Endothelial cell of umbilical vein (primary cell): ENCODE results near the gene PSMD13. TPM values are rescaled to one million over a fixed set of nuclear protein-coding genes. Genes with fewer than 3 reads are reported as not detected.

Source experiments
- BruUV-seq: library from RNA; stranded (reverse); fragments of 400-500 nt; replicated peaks from 2 replicates; lab custom pipeline; 2021; lab: Mats Ljungman, UMichigan
- CTCF ChIA-PET: fragments of 300-600, 350-600 bp; sonication (Branson Sonifier 250); formaldehyde crosslinking; loops from one replicate; lab custom pipeline; 2021; ENCODE audit warnings: antibody characterized with exemption, inconsistent platforms; lab: Charles Lee
- POLR2A ChIA-PET: fragments of 300-600, 350-600 bp; sonication (Branson Sonifier 250); formaldehyde crosslinking; loops from one replicate; lab custom pipeline; 2021; ENCODE audit warnings: antibody characterized with exemption, inconsistent platforms; lab: Charles Lee
- DNase-seq: peaks from one replicate; pipeline ENCODE4 v3.0.0-alpha.2; 2011; ENCODE audit warnings: low read depth, low spot score
- FAIRE-seq: peaks from 2 replicates; lab custom pipeline; 2011; peaks lifted over from hg19 to GRCh38; lab: Jason Lieb, UNC
- H2AFZ ChIP-seq: 2 replicates; pipeline ENCODE4 v1.6.0; 2012; ENCODE audit warnings: low read depth, low read length, control low read depth, inconsistent platforms
- H3K27ac ChIP-seq: 2 replicates; pipeline ENCODE4 v1.5.1; 2011; ENCODE audit warnings: low read depth, mild to moderate bottlenecking, control low read depth, low read length, moderate library complexity; ENCODE audit not compliant: insufficient read depth
- H3K27me3 ChIP-seq, 2 experiments: 2 replicates each; pipeline versions ENCODE4 v1.6.0 to v1.6.1; 2011; ENCODE audit warnings: low read length in 2 of 2, mixed read lengths in 1 of 2; ENCODE audit not compliant: control insufficient read depth in 2 of 2, insufficient read depth in 2 of 2
- H3K36me3 ChIP-seq, 2 experiments: 2 replicates in 1 of 2; 3 replicates in 1 of 2; pipeline ENCODE4 v1.5.1; 2011; ENCODE audit warnings: low read length in 2 of 2, mild to moderate bottlenecking in 1 of 2, moderate library complexity in 1 of 2; ENCODE audit not compliant: control insufficient read depth in 2 of 2, insufficient read depth in 2 of 2; ENCODE audit errors: extremely low read depth in 1 of 2
- H3K4me1 ChIP-seq: 3 replicates; pipeline ENCODE4 v1.5.1; 2011; ENCODE audit warnings: mild to moderate bottlenecking, low read length; ENCODE audit not compliant: control insufficient read depth, insufficient read depth; ENCODE audit errors: extremely low read depth
- H3K4me2 ChIP-seq: 2 replicates; pipeline ENCODE4 v1.6.1; 2011; ENCODE audit warnings: low read length, control low read depth, mixed read lengths; ENCODE audit not compliant: insufficient read depth
- H3K4me3 ChIP-seq, 3 experiments: fragments of 200-600 bp in 1 of 3; sonication (generic), shearing (Covaris generic) in 1 of 3; replicated peaks in 1 of 3; 2 replicates each; pipeline ENCODE4 v1.5.1; 2011 to 2016; ENCODE audit warnings: control low read depth in 3 of 3, low read length in 3 of 3, mild to moderate bottlenecking in 2 of 3, inconsistent platforms in 1 of 3, low read depth in 1 of 3, moderate library complexity in 1 of 3; ENCODE audit not compliant: insufficient read depth in 1 of 3
- H3K79me2 ChIP-seq: 2 replicates; pipeline ENCODE4 v1.6.0; 2012; ENCODE audit warnings: low read length, inconsistent platforms; ENCODE audit not compliant: control insufficient read depth, insufficient read depth
- H3K9ac ChIP-seq: replicated peaks from 2 replicates; pipeline ENCODE3; 2011; ENCODE audit warnings: low read length, control low read depth; ENCODE audit not compliant: insufficient read depth; ENCODE audit errors: extremely low read depth
- H3K9me1 ChIP-seq: replicated peaks from 3 replicates; pipeline ENCODE4 v1.6.0; 2011; ENCODE audit warnings: mild to moderate bottlenecking, low read length; ENCODE audit not compliant: control insufficient read depth, insufficient read depth; ENCODE audit errors: extremely low read depth
- H3K9me3 ChIP-seq: replicated peaks from 2 replicates; pipeline ENCODE4 v1.5.1; 2012; ENCODE audit warnings: low read length, inconsistent platforms; ENCODE audit not compliant: control insufficient read depth, insufficient read depth
- H4K20me1 ChIP-seq: replicated peaks from 2 replicates; pipeline ENCODE3; 2011; ENCODE audit warnings: mild to moderate bottlenecking, low read length; ENCODE audit not compliant: control insufficient read depth, insufficient read depth; ENCODE audit errors: extremely low read depth
- EZH2 ChIP-seq: IDR thresholded peaks from 2 replicates; pipeline ENCODE4 v1.6.1; 2012; ENCODE audit warnings: borderline replicate concordance, low read depth, mild to moderate bottlenecking, moderate library complexity, low read length, inconsistent platforms; ENCODE audit not compliant: severe bottlenecking
- FOS ChIP-seq: IDR thresholded peaks from 2 replicates; pipeline ENCODE4 v1.6.1; 2011; ENCODE audit warnings: mild to moderate bottlenecking, low read length, moderate library complexity, borderline replicate concordance; ENCODE audit not compliant: insufficient read depth
- GATA2 ChIP-seq: IDR thresholded peaks from 2 replicates; pipeline ENCODE4 v1.7.0; 2011; ENCODE audit warnings: low read depth, mild to moderate bottlenecking, moderate library complexity, mixed read lengths, low read length; ENCODE audit not compliant: insufficient read length, insufficient read depth
- JUN ChIP-seq: IDR thresholded peaks from 2 replicates; pipeline ENCODE4 v1.6.1; 2011; ENCODE audit warnings: borderline replicate concordance, low read depth; ENCODE audit not compliant: insufficient read length, insufficient read depth
- MAX ChIP-seq: IDR thresholded peaks from 2 replicates; pipeline ENCODE4 v1.6.1; 2011; ENCODE audit not compliant: insufficient read depth, insufficient read length
- MYC ChIP-seq: IDR thresholded peaks from one replicate; pipeline ENCODE4 v1.6.1; 2011; ENCODE audit warnings: mild to moderate bottlenecking, low read depth, low read length
- POLR2A ChIP-seq: IDR thresholded peaks from 2 replicates; pipeline ENCODE4 v1.6.1; 2012; ENCODE audit warnings: low read depth, mild to moderate bottlenecking, control low read depth, low read length
- POLR2AphosphoS5 ChIP-seq: IDR thresholded peaks from 2 replicates; pipeline ENCODE4 v1.6.1; 2012; ENCODE audit warnings: low read depth, mild to moderate bottlenecking, control low read depth, low read length, moderate library complexity; ENCODE audit not compliant: insufficient read depth
- dilution Hi-C: fragments of 300-500 bp; cut with MboI; formaldehyde crosslinking; loops from one replicate; pipeline ENCODE4 v1.15.0; 2019; ENCODE audit warnings: low sequenced_read_pairs; ENCODE audit not compliant: extremely low pct_ligation_motif_present
- intact Hi-C: fragments of 100-400 bp; cut with micrococcal nuclease; formaldehyde crosslinking; loops from one replicate; pipeline ENCODE4 v1.10.0; 2022
- polyA plus RNA-seq, 4 experiments: library from polyadenylated mRNA; depleted of rRNA in 3 of 4; stranded (reverse) in 3 of 4; unstranded in 1 of 4; fragments of >200 nt; gene quantifications; 2 replicates each; pipeline versions ENCODE4 v1.2.1 to v1.2.3, GENCODE V29; 2011 to 2012; ENCODE audit warnings: missing spikeins in 1 of 4
- total RNA-seq: library from RNA; stranded (reverse); gene quantifications from 2 replicates; pipeline ENCODE4 v1.2.3, GENCODE V29; 2021
- TF ChIP-seq, protein P1 (sequence below), 2 donors: IDR thresholded peaks; 1 replicate in 1 of 2; 2 replicates in 1 of 2; pipeline ENCODE4 v1.5.1; 2011; ENCODE audit warnings: low read length in 2 of 2, mild to moderate bottlenecking in 2 of 2, moderate library complexity in 2 of 2, control low read depth in 1 of 2, inconsistent platforms in 1 of 2, low read depth in 1 of 2; ENCODE audit not compliant: insufficient read depth in 1 of 2; ENCODE audit errors: extremely low read depth in 1 of 2

PSMD13 gene
- total and polyA plus RNA-seq, 2 donors (not counting 3 experiments of a cell fraction or from before 2014, with no cell fraction given): 168 to 214 TPM

DNA sequence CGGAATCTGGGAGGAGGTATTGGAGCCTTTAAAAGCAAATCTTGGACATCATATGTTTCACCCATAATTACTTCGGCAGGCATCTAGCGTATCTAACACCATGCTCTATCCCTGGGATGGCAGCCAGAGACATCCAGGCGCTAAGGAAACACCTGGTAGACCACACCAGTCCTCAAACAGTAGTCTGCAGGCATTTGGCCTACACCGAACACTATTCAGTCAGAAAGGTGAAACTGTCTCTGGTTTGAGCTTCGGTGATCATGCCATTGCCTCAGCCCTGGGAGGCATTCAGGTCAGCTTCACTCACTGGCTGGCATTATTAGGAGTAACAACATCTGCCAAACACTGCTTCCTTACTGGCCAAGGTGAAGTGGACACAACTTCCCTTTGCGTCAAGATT is 12.4 kb upstream of the PSMD13 start:
- H3K4me3 ChIP-seq: no peak overlapping the region
- CTCF ChIA-PET: interaction anchor here (1.3 kb wide), 1 partner anchor 8 kb away, joined by 3 read pairs; no protein-coding TSS in a partner anchor
- TF ChIP-seq JUN (no peak), MYC (no peak), POLR2A (no peak), FOS (no peak), POLR2AphosphoS5 (no peak), GATA2 (no peak), MAX (no peak), EZH2 (no peak)
- TF ChIP-seq, protein P1, sequence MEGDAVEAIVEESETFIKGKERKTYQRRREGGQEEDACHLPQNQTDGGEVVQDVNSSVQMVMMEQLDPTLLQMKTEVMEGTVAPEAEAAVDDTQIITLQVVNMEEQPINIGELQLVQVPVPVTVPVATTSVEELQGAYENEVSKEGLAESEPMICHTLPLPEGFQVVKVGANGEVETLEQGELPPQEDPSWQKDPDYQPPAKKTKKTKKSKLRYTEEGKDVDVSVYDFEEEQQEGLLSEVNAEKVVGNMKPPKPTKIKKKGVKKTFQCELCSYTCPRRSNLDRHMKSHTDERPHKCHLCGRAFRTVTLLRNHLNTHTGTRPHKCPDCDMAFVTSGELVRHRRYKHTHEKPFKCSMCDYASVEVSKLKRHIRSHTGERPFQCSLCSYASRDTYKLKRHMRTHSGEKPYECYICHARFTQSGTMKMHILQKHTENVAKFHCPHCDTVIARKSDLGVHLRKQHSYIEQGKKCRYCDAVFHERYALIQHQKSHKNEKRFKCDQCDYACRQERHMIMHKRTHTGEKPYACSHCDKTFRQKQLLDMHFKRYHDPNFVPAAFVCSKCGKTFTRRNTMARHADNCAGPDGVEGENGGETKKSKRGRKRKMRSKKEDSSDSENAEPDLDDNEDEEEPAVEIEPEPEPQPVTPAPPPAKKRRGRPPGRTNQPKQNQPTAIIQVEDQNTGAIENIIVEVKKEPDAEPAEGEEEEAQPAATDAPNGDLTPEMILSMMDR (IDR thresholded peaks at IDR 0.05; ENCODE audit: extremely low read depth in 1 of 2, insufficient read depth in 1 of 2, low read depth in 1 of 2, low read length in 2 of 2): no peak
- dilution Hi-C loops (no loop called here), intact Hi-C loops (no loop called here)
- BruUV-seq: no TSS peak
- H4K20me1 ChIP-seq: no peaks in the 10 kb centered on the region
- H3K4me2 ChIP-seq: no peak overlapping the region
- H3K27me3 ChIP-seq: no peaks in the 10 kb centered on the region
- DNase-seq (no peak), FAIRE-seq (no peak)
- no peak overlapping the region for H2AFZ ChIP-seq
- no peak overlapping the region for H3K27ac ChIP-seq
- H3K9me3 ChIP-seq: no peaks in the 10 kb centered on the region
- H3K4me1 ChIP-seq: no peaks in the 10 kb centered on the region
- POLR2A ChIA-PET: no interaction called here
- H3K9me1 ChIP-seq: no peaks in the 10 kb centered on the region
- no peak overlapping the region for H3K9ac ChIP-seq
- peaks cover 0 to 3% of the 10 kb centered on the region in 2 experiments for H3K36me3 ChIP-seq
- H3K79me2 ChIP-seq: no peaks in the 10 kb centered on the region
